ENCODE measurements around the gene GHRL.

GHRL gene

GRCh38 chr3:10240799-10241198 lies 51.9 kb downstream of the GHRL start:
- no peak for DNase-seq

- DNase-seq: no peak
Measured at GRCh38 chr3:10238345-10239183, 54.2 kb downstream of the GHRL start.

All from DMS79 treated with DMSO at 0.1 percent for 48 hours (cell line).